NCI-H2227 treated with DMSO at 0.1 percent for 48 hours (cell line): ENCODE results near the gene GPSM1.

Source experiments
- DNase-seq: peaks from one replicate; lab custom pipeline; 2025; lab: John Stamatoyannopoulos, UW

The GPSM1 gene

GRCh38 chr9:136332482-136332983, 5.2 kb downstream of the GPSM1 start:
- DNase-seq: no peak

- no peak for DNase-seq
Measured at GRCh38 chr9:136333045-136333444, 5.7 kb downstream of the GPSM1 start.

GRCh38 chr9:136333486-136333885, 6.1 kb downstream of the GPSM1 start:
- no peak for DNase-seq

GRCh38 chr9:136334541-136334940, 7.2 kb downstream of the GPSM1 start:
- DNase-seq: no peak

GRCh38 chr9:136335296-136336155, 8.2 kb downstream of the GPSM1 start:
- no peak for DNase-seq

GRCh38 chr9:136336156-136336870, 9.0 kb downstream of the GPSM1 start:
- DNase-seq: no peak

- no peak for DNase-seq
Measured at GRCh38 chr9:136336881-136337280, 9.5 kb downstream of the GPSM1 start.

GRCh38 chr9:136337416-136338395, 10.4 kb downstream of the GPSM1 start:
- DNase-seq: no peak

GRCh38 chr9:136338511-136338910, 11.2 kb downstream of the GPSM1 start:
- DNase-seq: no peak

GRCh38 chr9:136339173-136339957, 12.0 kb downstream of the GPSM1 start:
- no peak for DNase-seq

GRCh38 chr9:136339958-136340310, 12.6 kb downstream of the GPSM1 start:
- DNase-seq: no peak

- no peak for DNase-seq
Measured at GRCh38 chr9:136340356-136341041, 13.2 kb downstream of the GPSM1 start.

- no peak for DNase-seq
Measured at GRCh38 chr9:136341042-136341655, 13.8 kb downstream of the GPSM1 start.

GRCh38 chr9:136341769-136342168, 14.4 kb downstream of the GPSM1 start:
- DNase-seq: no peak

GRCh38 chr9:136342181-136343120, 15.1 kb downstream of the GPSM1 start:
- DNase-seq: no peak

- DNase-seq: no peak
Measured at GRCh38 chr9:136343121-136343883, 16.0 kb downstream of the GPSM1 start.

- DNase-seq: no peak
Measured at GRCh38 chr9:136343884-136344269, 16.5 kb downstream of the GPSM1 start.
